ENCODE results near the gene KRTAP4-7.
"Not testable (repeated sequence)": the region's sequence is repeated elsewhere in the genome, so short reads cannot be mapped to it uniquely, and the experiment has no call there.

- TF ChIP-seq, protein P1, sequence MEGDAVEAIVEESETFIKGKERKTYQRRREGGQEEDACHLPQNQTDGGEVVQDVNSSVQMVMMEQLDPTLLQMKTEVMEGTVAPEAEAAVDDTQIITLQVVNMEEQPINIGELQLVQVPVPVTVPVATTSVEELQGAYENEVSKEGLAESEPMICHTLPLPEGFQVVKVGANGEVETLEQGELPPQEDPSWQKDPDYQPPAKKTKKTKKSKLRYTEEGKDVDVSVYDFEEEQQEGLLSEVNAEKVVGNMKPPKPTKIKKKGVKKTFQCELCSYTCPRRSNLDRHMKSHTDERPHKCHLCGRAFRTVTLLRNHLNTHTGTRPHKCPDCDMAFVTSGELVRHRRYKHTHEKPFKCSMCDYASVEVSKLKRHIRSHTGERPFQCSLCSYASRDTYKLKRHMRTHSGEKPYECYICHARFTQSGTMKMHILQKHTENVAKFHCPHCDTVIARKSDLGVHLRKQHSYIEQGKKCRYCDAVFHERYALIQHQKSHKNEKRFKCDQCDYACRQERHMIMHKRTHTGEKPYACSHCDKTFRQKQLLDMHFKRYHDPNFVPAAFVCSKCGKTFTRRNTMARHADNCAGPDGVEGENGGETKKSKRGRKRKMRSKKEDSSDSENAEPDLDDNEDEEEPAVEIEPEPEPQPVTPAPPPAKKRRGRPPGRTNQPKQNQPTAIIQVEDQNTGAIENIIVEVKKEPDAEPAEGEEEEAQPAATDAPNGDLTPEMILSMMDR (IDR thresholded peaks at IDR 0.05), result not testable (repeated sequence)
- TF ChIP-seq ZFX (IDR thresholded peaks at IDR 0.05; ENCODE audit: borderline replicate concordance), result not testable (repeated sequence)
Observed at GRCh38 chr17:41046735-41047465, 37.0 kb upstream of the KRTAP4-7 start, which contains the start of gene KRTAP2-1.

All from 22Rv1 (cell line).